Erythroblast (primary cell): Measurements from ENCODE around the gene SEH1L.

Experiments used
- DNase-seq, 2 experiments: peaks; one replicate each; lab custom pipeline; 2025; lab: John Stamatoyannopoulos, UW
- GATA1 ChIP-seq: IDR thresholded peaks from 2 replicates; pipeline ENCODE4 v1.6.1; 2011; ENCODE audit warnings: low read depth, mild to moderate bottlenecking, control low read depth, low read length, moderate library complexity
- POLR2A ChIP-seq: IDR thresholded peaks from 2 replicates; pipeline ENCODE4 v1.6.1; 2011; ENCODE audit warnings: mild to moderate bottlenecking, low read length

The SEH1L gene

GRCh38 chr18:13019301-13019700 lies 71.5 kb downstream of the SEH1L start:
- no peak for DNase-seq
- TF ChIP-seq POLR2A (no peak), GATA1 (no peak)

GRCh38 chr18:13022644-13023043 lies 74.8 kb downstream of the SEH1L start:
- TF ChIP-seq GATA1 (no peak), POLR2A (no peak)
- no peak for DNase-seq

- TF ChIP-seq POLR2A (no peak), GATA1 (no peak)
- DNase-seq = no peak
These were observed 77.4 kb downstream of the SEH1L start for GRCh38 chr18:13025233-13025632.

GRCh38 chr18:13026583-13027270 lies 78.9 kb downstream of the SEH1L start:
- no peak for DNase-seq
- TF ChIP-seq GATA1 (no peak), POLR2A (no peak)

GRCh38 chr18:13028869-13029268 lies 81.1 kb downstream of the SEH1L start:
- DNase-seq = no peak
- TF ChIP-seq GATA1 (no peak), POLR2A (no peak)

DNA sequence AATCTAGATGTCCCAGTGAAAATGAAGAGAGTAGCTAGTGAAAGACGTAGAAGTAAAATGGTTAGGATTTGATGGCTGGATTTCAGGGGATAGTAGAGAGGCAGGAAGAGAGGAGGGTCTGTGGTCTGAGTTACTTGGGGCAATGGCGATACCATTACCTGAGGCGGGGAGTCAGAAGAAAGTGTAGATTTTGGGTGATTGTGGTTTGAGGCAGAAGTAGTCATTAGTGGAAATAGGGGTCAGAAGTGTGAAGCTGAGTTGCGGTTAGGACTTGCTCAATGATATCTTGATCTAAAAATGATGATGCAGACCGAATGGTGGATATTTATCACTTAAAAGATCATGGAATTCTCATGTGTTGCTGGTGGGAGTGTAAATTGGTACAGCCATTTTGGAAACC lies 84.4 kb downstream of the SEH1L start:
- DNase-seq = no peak
- TF ChIP-seq POLR2A (no peak), GATA1 (no peak)

DNA sequence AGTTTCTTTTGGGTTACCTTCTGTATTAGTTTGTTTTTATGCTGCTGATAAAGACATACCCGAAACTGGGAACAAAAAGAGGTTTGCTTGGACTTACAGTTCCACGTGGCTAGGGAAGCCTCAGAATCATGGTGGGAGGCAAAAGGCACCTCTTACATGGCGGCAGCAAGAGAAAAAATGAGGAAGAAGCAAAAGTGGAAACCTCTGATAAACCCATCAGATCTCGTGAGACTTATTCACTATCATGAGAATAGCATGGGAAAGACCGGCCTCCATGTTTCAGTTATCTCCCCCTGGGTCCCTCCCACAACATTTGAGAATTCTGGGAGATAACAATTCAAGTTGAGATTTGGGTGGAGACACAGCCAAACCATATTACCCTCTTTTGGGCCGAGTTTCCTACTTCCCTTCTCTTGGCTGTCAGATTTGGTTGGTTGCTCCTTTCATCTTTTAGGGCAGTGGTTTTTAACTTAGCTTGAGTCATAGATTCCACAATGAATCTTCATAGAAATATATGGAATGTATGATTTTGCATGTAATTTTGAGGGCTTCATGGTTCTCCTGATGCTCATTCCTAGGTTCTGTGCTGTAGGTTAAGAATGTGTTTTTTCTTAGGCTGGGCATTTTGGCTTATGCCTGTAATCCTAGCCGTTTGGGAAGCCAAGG lies 87.6 kb downstream of the SEH1L start:
- DNase-seq = no peak
- TF ChIP-seq GATA1 (no peak), POLR2A (no peak)

GRCh38 chr18:13036622-13037320 lies 89.0 kb downstream of the SEH1L start:
- DNase-seq = no peak

More at GRCh38 chr18:13036622-13037320, 89.0 kb downstream of the SEH1L start:
- no peak for TF ChIP-seq POLR2A
- TF ChIP-seq GATA1 = no peak
